ENCODE data around the gene PCDH9.

PCDH9 gene

GRCh38 chr13:67224148-67224846 lies 5.8 kb downstream of the PCDH9 start:
- DNase-seq (ENCODE audit: low read depth in 2 of 2), result peak; percentile 16 to 23

GRCh38 chr13:67223742-67224141 lies 6.4 kb downstream of the PCDH9 start:
- no peak for DNase-seq (ENCODE audit: low read depth in 2 of 2)

GRCh38 chr13:67223024-67223423 lies 7.1 kb downstream of the PCDH9 start:
- no peak for DNase-seq (ENCODE audit: low read depth in 2 of 2)

GRCh38 chr13:67221630-67222226 lies 8.4 kb downstream of the PCDH9 start:
- no peak for DNase-seq (ENCODE audit: low read depth in 2 of 2)

GRCh38 chr13:67219113-67219512 lies 11.0 kb downstream of the PCDH9 start:
- no peak for DNase-seq (ENCODE audit: low read depth in 2 of 2)

GRCh38 chr13:67217880-67218279 lies 12.3 kb downstream of the PCDH9 start:
- DNase-seq (ENCODE audit: low read depth in 2 of 2), result no peak

- no peak for DNase-seq (ENCODE audit: low read depth in 2 of 2)
These were observed 13.3 kb downstream of the PCDH9 start for GRCh38 chr13:67216864-67217263.

- no peak for DNase-seq (ENCODE audit: low read depth in 2 of 2)
These were observed 19.9 kb downstream of the PCDH9 start for GRCh38 chr13:67210208-67210607.

GRCh38 chr13:67208552-67208951 lies 21.6 kb downstream of the PCDH9 start:
- no peak for DNase-seq (ENCODE audit: low read depth in 2 of 2)

GRCh38 chr13:67204764-67205163 lies 25.4 kb downstream of the PCDH9 start:
- DNase-seq (ENCODE audit: low read depth in 2 of 2), result no peak

GRCh38 chr13:67200605-67201004 lies 29.5 kb downstream of the PCDH9 start:
- DNase-seq (ENCODE audit: low read depth in 2 of 2), result no peak

GRCh38 chr13:67200183-67200582 lies 30.0 kb downstream of the PCDH9 start:
- no peak for DNase-seq (ENCODE audit: low read depth in 2 of 2)

- DNase-seq (ENCODE audit: low read depth in 2 of 2), result no peak
These were observed 32.4 kb downstream of the PCDH9 start for GRCh38 chr13:67197704-67198103.

GRCh38 chr13:67193979-67194378 lies 36.2 kb downstream of the PCDH9 start:
- DNase-seq (ENCODE audit: low read depth in 2 of 2), result no peak

GRCh38 chr13:67192751-67193150 lies 37.4 kb downstream of the PCDH9 start:
- DNase-seq (ENCODE audit: low read depth in 2 of 2), result no peak

- no peak for DNase-seq (ENCODE audit: low read depth in 2 of 2)
These were observed 43.1 kb downstream of the PCDH9 start for GRCh38 chr13:67186995-67187569.

GRCh38 chr13:67184247-67184646 lies 45.9 kb downstream of the PCDH9 start:
- no peak for DNase-seq (ENCODE audit: low read depth in 2 of 2)

GRCh38 chr13:67183151-67183550 lies 47.0 kb downstream of the PCDH9 start:
- DNase-seq (ENCODE audit: low read depth in 2 of 2), result no peak

GRCh38 chr13:67175836-67176459 lies 54.2 kb downstream of the PCDH9 start:
- no peak for DNase-seq (ENCODE audit: low read depth in 2 of 2)

- DNase-seq (ENCODE audit: low read depth in 2 of 2), result no peak
These were observed 61.8 kb downstream of the PCDH9 start for GRCh38 chr13:67168384-67168783.

GRCh38 chr13:67167420-67167819 lies 62.7 kb downstream of the PCDH9 start:
- DNase-seq (ENCODE audit: low read depth in 2 of 2), result no peak

- no peak for DNase-seq (ENCODE audit: low read depth in 2 of 2)
These were observed 69.0 kb downstream of the PCDH9 start for GRCh38 chr13:67161176-67161575.

- no peak for DNase-seq (ENCODE audit: low read depth in 2 of 2)
These were observed 71.2 kb downstream of the PCDH9 start for GRCh38 chr13:67158903-67159302.
